K562 (cell line): ENCODE data around the gene MMP1. TPM values are rescaled to one million over a fixed set of nuclear protein-coding genes. Genes with fewer than 3 reads are reported as not detected.

Source experiments
- ATAC-seq: fragments of 200-7000 bp; cut with Tn5 transposase; 3 replicates; pipeline ENCODE4 v1.9.1; 2020; ENCODE audit warnings: moderate library complexity
- BruUV-seq: library from RNA; stranded (reverse); fragments of 400-500 nt; replicated peaks from 2 replicates; lab custom pipeline; 2021; lab: Mats Ljungman, UMichigan
- CTCF ChIA-PET: fragments of 300-600 bp; formaldehyde crosslinking; extraction: SDS; loops from one replicate; lab custom pipeline; 2021; ENCODE audit warnings: low intra/inter-chr PET ratio; lab: Yijun Ruan, JAX
- POLR2A ChIA-PET: fragments of 300-600, 350-650 bp; sonication (Branson Sonifier 250); formaldehyde crosslinking; extraction: SDS; loops from one replicate; lab custom pipeline; 2021; ENCODE audit warnings: antibody characterized with exemption, inconsistent platforms; lab: Yijun Ruan, JAX
- DNase-seq, 4 experiments: peaks; one replicate each; pipeline versions ENCODE4 v3.0.0 to v3.0.0-alpha.2; 2011 to 2018; ENCODE audit warnings: low spot score in 3 of 4, mixed read lengths in 3 of 4; ENCODE audit errors: extremely low read depth in 1 of 4
- FAIRE-seq: peaks from 2 replicates; lab custom pipeline; 2011; peaks lifted over from hg19 to GRCh38; lab: Jason Lieb, UNC
- H2AFZ ChIP-seq: 2 replicates; pipeline ENCODE4 v1.6.0; 2011; ENCODE audit warnings: low read depth, low read length, control low read depth, inconsistent platforms
- H3K27ac ChIP-seq: fragments of 200-600 bp; 3 replicates; pipeline ENCODE4 v1.8.0; 2011; ENCODE audit warnings: low read depth, mild to moderate bottlenecking, control low read depth, inconsistent platforms, low read length, moderate library complexity, mixed read lengths; ENCODE audit errors: extremely low read depth
- H3K27me3 ChIP-seq, 2 experiments: fragments of 300-600 bp in 1 of 2; 2 replicates in 1 of 2; 3 replicates in 1 of 2; pipeline versions ENCODE4 v1.6.0 to v1.8.0; 2011; ENCODE audit warnings: inconsistent platforms in 2 of 2, low read length in 2 of 2, mild to moderate bottlenecking in 1 of 2, mixed read lengths in 1 of 2, moderate library complexity in 1 of 2; ENCODE audit not compliant: control insufficient read depth in 2 of 2, insufficient read depth in 2 of 2
- H3K36me3 ChIP-seq: fragments of 300-600 bp; 3 replicates; pipeline ENCODE4 v1.8.0; 2011; ENCODE audit warnings: mild to moderate bottlenecking, low read length, inconsistent platforms; ENCODE audit not compliant: control insufficient read depth, insufficient read depth
- H3K4me1 ChIP-seq, 2 experiments: fragments of 200-600 bp in 1 of 2; replicated peaks in 1 of 2; 2 replicates in 1 of 2; 3 replicates in 1 of 2; pipeline versions ENCODE4 v1.5.1 to v1.8.0; 2011; ENCODE audit warnings: inconsistent platforms in 2 of 2, low read length in 2 of 2, mild to moderate bottlenecking in 1 of 2, mixed read lengths in 1 of 2, moderate library complexity in 1 of 2; ENCODE audit not compliant: control insufficient read depth in 2 of 2, insufficient read depth in 2 of 2
- H3K4me2 ChIP-seq: 2 replicates; pipeline ENCODE4 v1.6.1; 2011; ENCODE audit warnings: low read length, control low read depth, inconsistent platforms, mixed read lengths; ENCODE audit not compliant: insufficient read depth
- H3K4me3 ChIP-seq: fragments of 200-600 bp; sonication (generic), shearing (Covaris generic); 2 replicates; pipeline ENCODE4 v1.5.1; 2016; ENCODE audit warnings: control low read depth, inconsistent platforms
- H3K79me2 ChIP-seq: fragments of 200-600 bp; 3 replicates; pipeline ENCODE4 v1.8.0; 2011; ENCODE audit warnings: low read length, inconsistent platforms; ENCODE audit not compliant: control insufficient read depth, insufficient read depth
- H3K9ac ChIP-seq, 2 experiments: 2 replicates each; pipeline versions ENCODE4 v1.6.0 to v1.6.1; 2011; ENCODE audit warnings: low read depth in 2 of 2, low read length in 2 of 2, control low read depth in 1 of 2, inconsistent platforms in 1 of 2, mild to moderate bottlenecking in 1 of 2, mixed read lengths in 1 of 2; ENCODE audit not compliant: insufficient read depth in 1 of 2
- H3K9me1 ChIP-seq: one replicate; pipeline ENCODE4 v1.6.0; 2011; ENCODE audit warnings: inconsistent platforms, mild to moderate bottlenecking, low read length, moderate library complexity; ENCODE audit not compliant: control insufficient read depth, insufficient read depth
- H3K9me3 ChIP-seq: replicated peaks from 2 replicates; pipeline ENCODE4 v1.5.1; 2011; ENCODE audit warnings: low read depth, low read length, inconsistent platforms; ENCODE audit not compliant: control insufficient read depth, insufficient read depth
- H4K20me1 ChIP-seq: replicated peaks from 2 replicates; pipeline ENCODE4 v1.6.1; 2011; ENCODE audit warnings: low read length, inconsistent platforms, mixed read lengths; ENCODE audit not compliant: control insufficient read depth, insufficient read depth
- ESRRB ChIP-seq: fragments of 250-450 bp; sonication (Bioruptor Pico); IDR thresholded peaks from 2 replicates; pipeline ENCODE4 v1.5.0; 2020; ENCODE audit warnings: mild to moderate bottlenecking, moderate library complexity, borderline replicate concordance
- FOXA3 ChIP-seq, 2 experiments: fragments of 450-650 bp in 1 of 2; sonication (generic) in 1 of 2; formaldehyde crosslinking; IDR thresholded peaks in 1 of 2; conservative IDR thresholded peaks in 1 of 2; 2 replicates each; pipeline versions ENCODE4 v1.4.0 to v1.8.0; 2020 to 2022; ENCODE audit warnings: mild to moderate bottlenecking in 2 of 2, missing genetic modification reagents in 1 of 2
- HDAC1 ChIP-seq, 2 experiments: fragments of 450-650 bp; IDR thresholded peaks; 2 replicates each; pipeline ENCODE4 v1.6.1; 2016 to 2017; ENCODE audit warnings: inconsistent platforms in 1 of 2, mild to moderate bottlenecking in 1 of 2, moderate library complexity in 1 of 2
- KAT2B ChIP-seq: IDR thresholded peaks from one replicate; pipeline ENCODE4 v1.6.1; 2012; ENCODE audit warnings: low read depth, mild to moderate bottlenecking, control low read depth, inconsistent platforms, low read length, moderate library complexity
- NUFIP1 ChIP-seq: fragments of 450-650 bp; IDR thresholded peaks from 2 replicates; pipeline ENCODE4 v1.6.1; 2018; ENCODE audit not compliant: partially characterized antibody
- PCBP1 ChIP-seq: fragments of 200-400 bp; formaldehyde crosslinking; IDR thresholded peaks from 2 replicates; pipeline ENCODE4 v1.6.1; 2018; ENCODE audit warnings: mild to moderate bottlenecking, low read depth, low read length; ENCODE audit not compliant: poor library complexity, severe bottlenecking
- PTRF ChIP-seq: fragments of 450-650 bp; IDR thresholded peaks from 2 replicates; pipeline ENCODE4 v1.6.1; 2016; ENCODE audit warnings: mild to moderate bottlenecking, missing genetic modification characterization, missing compliant biosample characterization
- SLC30A9 ChIP-seq: fragments of 250-450 bp; sonication (Bioruptor Pico); IDR thresholded peaks from 2 replicates; pipeline ENCODE4 v1.8.0; 2022; ENCODE audit warnings: mild to moderate bottlenecking, moderate library complexity
- ZNF212 ChIP-seq: fragments of 450-650 bp; formaldehyde crosslinking; IDR thresholded peaks from 2 replicates; pipeline ENCODE4 v1.4.0; 2020; ENCODE audit warnings: mild to moderate bottlenecking
- ZNF217 ChIP-seq: sonication (generic); formaldehyde crosslinking; IDR thresholded peaks from 2 replicates; pipeline ENCODE4 v1.8.0; 2022; ENCODE audit warnings: mild to moderate bottlenecking, missing genetic modification reagents
- ZNF445 ChIP-seq: fragments of 250-450 bp; sonication (Bioruptor Pico); IDR thresholded peaks from 2 replicates; pipeline ENCODE4 v1.4.0; 2020; ENCODE audit warnings: low read depth, mild to moderate bottlenecking, moderate library complexity
- ZNF589 ChIP-seq: fragments of 200-800 bp; sonication (Bioruptor generic); IDR thresholded peaks from 2 replicates; pipeline ENCODE4 v1.6.1; 2016; ENCODE audit warnings: low read depth, missing genetic modification characterization, missing compliant biosample characterization
- ZNF696 ChIP-seq: fragments of 250-450 bp; sonication (Bioruptor Pico); conservative IDR thresholded peaks from 2 replicates; pipeline ENCODE4 v1.4.0; 2020; ENCODE audit warnings: mild to moderate bottlenecking, moderate library complexity
- WGBS: fragments of 100-300 bp; shearing (Covaris generic); methylation state at CpG from one replicate; pipeline ENCODE4 v1.1.6; 2016; ENCODE audit warnings: low coverage, mixed read lengths; ENCODE audit not compliant: insufficient coverage; ENCODE audit errors: missing lambda C conversion rate; 5-methylcytosine and 5-hydroxymethylcytosine counted together
- in situ Hi-C: fragments of 300-500 bp; cut with MboI; formaldehyde crosslinking; loops from 4 replicates; pipeline ENCODE4 v1.15.0; 2018; ENCODE audit warnings: inconsistent platforms, mixed read lengths
- intact Hi-C: fragments of 100-400 bp; cut with micrococcal nuclease; formaldehyde crosslinking; loops from 2 replicates; pipeline ENCODE4 v1.14.2; 2022
- polyA plus RNA-seq, 8 experiments: library from polyadenylated mRNA; depleted of rRNA in 4 of 8; stranded (reverse) in 5 of 8; unstranded in 3 of 8; fragments of >200 nt; fragmentation: Nextera tagmentation in 2 of 8; fragmentation: Illumina TruSeq in 1 of 8; extraction: Ambion mirVana in 2 of 8; extraction: Trizol in 1 of 8; gene quantifications; 2 replicates each; pipeline versions ENCODE4 v1.2.1 to v1.2.3, GENCODE V29; 2011 to 2014; ENCODE audit warnings: inconsistent platforms in 1 of 8, missing spikeins in 1 of 8
- total RNA-seq, 7 experiments: library from RNA; depleted of rRNA in 6 of 7; stranded (reverse); fragments of >200 nt in 6 of 7; fragmentation: Illumina TruSeq in 2 of 7; extraction: Trizol in 2 of 7; gene quantifications; 2 replicates each; pipeline versions ENCODE4 v1.2.1 to v1.2.3, GENCODE V29; 2011 to 2021; ENCODE audit warnings: low replicate concordance in 1 of 7

MMP1 gene
- total and polyA plus RNA-seq, 9 of the 15 experiments (the other 6 are each of a cell fraction or from before 2014, with no cell fraction given) = 0.06 to 0.33 (median 0.15) TPM; not detected in 2

DNA sequence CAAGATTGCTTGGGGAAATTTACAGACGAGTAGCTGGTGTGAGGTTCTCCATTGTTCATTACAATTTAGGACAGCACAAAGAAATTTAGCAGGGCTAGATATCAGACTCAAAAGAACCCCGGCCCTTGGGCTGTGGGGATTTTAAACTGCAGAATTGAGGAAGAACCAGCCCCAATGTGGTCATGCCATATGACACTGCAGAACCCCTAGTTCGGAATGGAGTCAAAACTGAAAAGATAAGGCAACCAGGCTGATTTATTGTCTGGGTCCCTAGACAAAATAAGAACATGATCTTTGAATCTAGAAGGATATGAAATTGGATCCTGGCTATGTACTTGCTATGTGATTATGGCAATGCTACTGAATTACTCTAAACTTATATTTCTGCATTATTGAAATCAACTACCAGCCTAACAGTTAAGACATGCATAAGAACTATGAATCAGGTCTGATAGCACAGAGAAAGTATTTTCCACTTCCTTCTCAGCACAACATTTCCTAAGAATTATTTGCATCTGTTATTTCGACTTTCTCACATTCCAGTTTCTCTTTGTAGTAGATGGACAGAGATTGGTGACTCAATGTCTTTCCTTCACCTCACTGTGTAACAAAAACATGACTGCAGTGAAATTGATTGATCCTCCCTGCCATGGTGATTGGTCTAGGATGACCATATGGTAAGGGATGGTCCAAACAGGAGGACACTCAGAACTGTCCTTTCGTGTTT is 32.2 kb upstream of the MMP1 start (continued):
- TF ChIP-seq PCBP1 (no peak), HDAC1 (IDR thresholded peaks at IDR 0.05) (no peak), ZNF217 (CRISPR knock-in tag) (no peak), SLC30A9 (CRISPR knock-in tag) (no peak), ZNF212 (no peak)

DNA sequence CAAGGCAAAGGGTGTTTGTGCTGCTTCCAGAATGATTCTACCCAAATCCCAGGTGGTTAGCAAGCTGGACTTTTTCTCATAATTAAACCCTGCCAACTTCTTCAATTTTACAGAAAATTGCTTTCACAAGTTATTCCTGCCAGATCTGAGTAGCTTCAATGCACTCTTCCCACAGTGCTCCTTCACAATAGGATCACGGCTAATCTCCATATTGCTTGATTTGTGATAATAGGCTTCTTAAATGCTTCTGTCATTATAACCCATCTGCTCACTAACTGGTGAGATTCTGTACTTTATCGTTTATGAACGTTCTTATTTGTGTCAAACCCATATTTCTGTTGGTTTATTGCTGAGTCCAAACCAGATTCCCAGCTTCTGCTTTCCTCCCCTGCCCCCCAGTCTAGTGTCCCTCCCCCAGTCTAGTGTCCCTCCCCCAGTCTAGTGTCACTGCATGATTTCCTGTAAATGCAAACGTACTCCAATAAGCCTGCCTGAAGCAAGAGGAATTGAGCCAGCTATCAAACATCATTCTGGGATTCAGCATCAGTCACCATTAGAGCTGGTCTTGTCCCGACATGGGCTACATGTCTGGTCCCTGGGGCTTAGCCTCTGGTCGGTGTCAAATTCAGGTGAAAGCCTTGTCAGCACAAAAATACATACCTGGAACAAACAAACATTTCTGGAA is 31.5 kb upstream of the MMP1 start:
- Histone ChIP-seq H3K4me1 (no peaks in the 10 kb centered on the region), H3K79me2 (no peaks in the 10 kb centered on the region), H3K4me2 (no peak overlapping the region), H4K20me1 (no peaks in the 10 kb centered on the region), H3K9me3 (no peaks in the 10 kb centered on the region), H2AFZ (no peak overlapping the region), H3K27ac (no peak overlapping the region), H3K9ac (no peak overlapping the region), H3K27me3 (no peaks in the 10 kb centered on the region), H3K4me3 (no peak overlapping the region), H3K9me1 (no peaks in the 10 kb centered on the region), H3K36me3 (no peaks in the 10 kb centered on the region)
- FAIRE-seq (no peak), DNase-seq (no peak), ATAC-seq (no peak)
- intact Hi-C loops (no loop called here), in situ Hi-C loops (no loop called here)
- CTCF ChIA-PET = no interaction called here
- no peak for TF ChIP-seq ZNF589
- TF ChIP-seq ZNF445 (CRISPR knock-in tag) = no peak
- no peak for TF ChIP-seq ZNF696
- TF ChIP-seq NUFIP1 = no peak
- no peak for TF ChIP-seq KAT2B
- TF ChIP-seq PTRF (tag) = no peak
- no peak for TF ChIP-seq ESRRB (CRISPR knock-in tag)
- no peak for TF ChIP-seq FOXA3 (CRISPR knock-in tag; conservative IDR thresholded peaks at IDR 0.05 in 1 of 2, IDR thresholded peaks at IDR 0.05 in 1 of 2)
- POLR2A ChIA-PET = no interaction called here
- no TSS peak for BruUV-seq
- WGBS = under 1% methylated on average over 6 of the region's 6 CpGs
